Measurements from ENCODE around the gene RBMX.
"Not testable (repeated sequence)": the region's sequence is repeated elsewhere in the genome, so short reads cannot be mapped to it uniquely, and the experiment has no call there.

The RBMX gene

DNA sequence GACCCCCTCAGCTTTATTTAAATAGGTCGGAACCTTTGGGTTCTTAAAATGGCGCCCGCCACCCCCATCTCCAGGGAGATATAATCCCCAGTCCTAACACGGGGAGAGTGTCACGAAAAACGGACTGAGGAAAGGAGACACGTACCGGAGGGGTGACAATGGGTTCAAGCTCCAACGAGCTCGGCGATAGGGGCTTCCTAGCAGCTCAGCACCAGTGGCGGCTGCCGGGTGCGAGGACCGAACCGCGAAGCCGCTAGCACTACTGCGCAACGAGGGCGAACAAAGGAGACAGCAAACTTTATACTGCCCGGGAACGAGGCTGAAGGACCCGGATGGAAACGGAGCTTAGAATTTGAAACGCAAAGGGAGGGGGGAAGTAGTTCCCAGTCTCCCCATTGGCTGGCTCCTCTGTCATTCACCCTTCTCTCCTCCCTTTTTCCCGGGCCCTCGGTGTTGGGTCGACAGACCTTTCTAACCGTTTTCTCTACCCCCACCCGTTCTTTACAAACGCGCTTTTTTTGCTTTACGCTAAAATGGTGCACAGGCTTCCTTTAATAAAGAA, at the start of gene RBMX:
TSS of gene RBMX (minus strand) at position 274 of the 562 bp plus-strand sequence. CDS start 1,298 bp downstream, outside the sequence.
- DNase-seq (ENCODE audit: low read depth, low spot score): peak; percentile 78
- no peak within 1 kb of the TSS for H3K27ac ChIP-seq (ENCODE audit: low read length)
- no CpG with 5 or more reads among the region's 34 CpGs for WGBS (ENCODE audit: insufficient coverage, insufficient read length)
- peaks cover 8% of the 10 kb centered on the region; the same call in 1 of the 2 replicates for H3K36me3 ChIP-seq (ENCODE audit: control insufficient read depth, insufficient read depth, low read length)
- H3K27me3 ChIP-seq (ENCODE audit: control insufficient read depth, insufficient read depth, low read length): no peaks in the 10 kb centered on the region
- H3K4me3 ChIP-seq (ENCODE audit: low read length): peak within 1 kb of the TSS; percentile 99
- no peaks in the 10 kb centered on the region for H3K9me3 ChIP-seq (ENCODE audit: control insufficient read depth, insufficient read depth, low read length)
- no peaks in the 10 kb centered on the region; the same call in 1 of the 2 replicates for H3K4me1 ChIP-seq (ENCODE audit: control insufficient read depth, insufficient read depth, low read length)

DNA sequence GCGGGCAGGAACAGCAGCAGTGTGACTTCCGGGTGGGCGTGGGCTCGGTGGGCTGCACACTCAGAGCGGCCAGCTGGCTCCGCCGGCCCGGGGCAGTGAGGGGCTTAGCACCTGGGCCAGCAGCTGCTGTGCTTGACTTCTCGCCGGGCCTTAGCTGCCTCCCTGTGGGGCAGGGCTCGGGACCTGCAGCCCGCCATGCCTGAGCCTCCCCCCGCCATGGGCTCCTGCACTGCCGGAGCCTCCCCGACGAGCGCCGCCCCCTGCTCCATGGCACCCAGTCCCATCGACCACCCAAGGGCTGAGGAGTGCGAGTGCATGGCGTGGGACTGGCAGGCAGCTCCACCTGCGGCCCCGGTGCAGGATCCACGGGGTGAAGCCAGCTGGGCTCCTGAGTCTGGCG, 40.9 kb upstream of the RBMX start:
- H3K9me3 ChIP-seq (ENCODE audit: control insufficient read depth, insufficient read depth, low read length); H3K36me3 ChIP-seq (ENCODE audit: control insufficient read depth, insufficient read depth, low read length); H3K27me3 ChIP-seq (ENCODE audit: control insufficient read depth, insufficient read depth, low read length); H3K27ac ChIP-seq (ENCODE audit: low read length); H3K4me1 ChIP-seq (ENCODE audit: control insufficient read depth, insufficient read depth, low read length); DNase-seq (ENCODE audit: low read depth, low spot score); H3K4me3 ChIP-seq (ENCODE audit: low read length): not testable (repeated sequence)
- WGBS (ENCODE audit: insufficient coverage, insufficient read length): no CpG with 5 or more reads among the region's 25 CpGs

DNA sequence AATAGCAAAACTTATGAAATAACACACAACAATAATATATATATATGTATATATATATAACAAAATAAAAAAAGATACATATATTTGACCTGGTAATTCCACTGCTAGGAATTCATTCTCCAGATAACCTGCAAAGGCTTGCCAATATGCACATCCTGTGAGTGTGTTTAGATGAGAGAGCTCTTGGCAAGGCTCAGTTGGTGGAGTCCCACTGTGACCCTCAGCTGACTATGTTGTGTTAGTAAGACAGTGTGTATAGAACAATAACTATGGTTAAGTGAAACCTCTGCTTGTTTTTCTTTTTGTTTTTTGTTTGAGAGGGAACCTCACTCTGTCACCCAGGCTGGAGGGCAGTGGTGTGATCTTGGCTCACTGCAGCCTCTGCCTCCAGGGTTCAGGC, 39.5 kb upstream of the RBMX start:
- Histone ChIP-seq H3K4me3 (ENCODE audit: low read length) (no peak overlapping the region), H3K27me3 (ENCODE audit: control insufficient read depth, insufficient read depth, low read length) (no peaks in the 10 kb centered on the region), H3K36me3 (ENCODE audit: control insufficient read depth, insufficient read depth, low read length) (no peaks in the 10 kb centered on the region), H3K9me3 (ENCODE audit: control insufficient read depth, insufficient read depth, low read length) (no peaks in the 10 kb centered on the region), H3K27ac (ENCODE audit: low read length) (no peak overlapping the region), H3K4me1 (ENCODE audit: control insufficient read depth, insufficient read depth, low read length) (no peaks in the 10 kb centered on the region)
- no peak for DNase-seq (ENCODE audit: low read depth, low spot score)

DNA sequence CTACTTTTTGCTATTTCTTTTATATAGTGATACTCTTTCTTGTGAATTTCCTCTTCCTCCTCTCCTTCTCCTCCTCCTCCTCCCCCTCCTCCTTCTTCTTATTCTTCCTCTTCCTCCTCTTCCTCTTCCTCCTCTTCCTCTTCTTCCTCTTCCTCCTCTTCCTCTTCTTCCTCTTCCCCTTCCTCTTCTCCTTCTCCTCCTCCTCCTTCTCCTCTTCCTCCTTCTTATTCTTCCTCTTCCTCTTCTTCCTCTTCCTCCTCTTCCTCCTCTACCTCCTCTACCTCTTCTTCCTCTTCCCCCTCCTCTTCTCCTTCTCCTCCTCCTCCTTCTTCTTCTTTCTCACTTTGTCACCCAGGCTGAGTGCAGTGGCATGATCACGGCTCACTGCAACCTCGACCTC, 36.3 kb upstream of the RBMX start:
- H3K4me1 ChIP-seq (ENCODE audit: control insufficient read depth, insufficient read depth, low read length): no peaks in the 10 kb centered on the region
- WGBS (ENCODE audit: insufficient coverage, insufficient read length): no CpG with 5 or more reads among the region's 2 CpGs
- H3K27me3 ChIP-seq (ENCODE audit: control insufficient read depth, insufficient read depth, low read length): no peaks in the 10 kb centered on the region
- H3K4me3 ChIP-seq (ENCODE audit: low read length): no peak overlapping the region
- no peaks in the 10 kb centered on the region for H3K36me3 ChIP-seq (ENCODE audit: control insufficient read depth, insufficient read depth, low read length)
- DNase-seq (ENCODE audit: low read depth, low spot score): no peak
- no peaks in the 10 kb centered on the region for H3K9me3 ChIP-seq (ENCODE audit: control insufficient read depth, insufficient read depth, low read length)
- no peak overlapping the region for H3K27ac ChIP-seq (ENCODE audit: low read length)

DNA sequence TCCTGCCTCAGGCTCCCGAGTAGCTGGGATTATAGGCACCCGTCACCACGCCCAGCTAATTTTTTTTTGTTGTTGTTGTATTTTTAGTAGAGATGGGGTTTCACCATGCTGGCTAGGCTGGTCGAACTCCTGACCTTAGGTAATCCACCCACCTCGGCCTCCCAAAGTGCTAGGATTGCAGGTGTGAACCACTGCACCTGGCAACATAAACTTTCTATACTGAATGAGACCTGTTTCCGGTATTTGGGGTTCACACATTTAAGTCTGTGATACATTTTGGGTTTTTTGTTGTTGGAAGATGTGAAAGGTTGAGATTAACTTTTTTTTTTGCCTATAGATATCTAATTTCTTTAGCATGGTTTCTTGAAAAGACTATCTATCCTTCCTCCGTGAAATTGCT, 31.1 kb upstream of the RBMX start:
- not testable (repeated sequence) for H3K4me3 ChIP-seq (ENCODE audit: low read length); H3K9me3 ChIP-seq (ENCODE audit: control insufficient read depth, insufficient read depth, low read length); DNase-seq (ENCODE audit: low read depth, low spot score); H3K27ac ChIP-seq (ENCODE audit: low read length); H3K36me3 ChIP-seq (ENCODE audit: control insufficient read depth, insufficient read depth, low read length); H3K4me1 ChIP-seq (ENCODE audit: control insufficient read depth, insufficient read depth, low read length); H3K27me3 ChIP-seq (ENCODE audit: control insufficient read depth, insufficient read depth, low read length)
- WGBS (ENCODE audit: insufficient coverage, insufficient read length): no CpG with 5 or more reads among the region's 7 CpGs

DNA sequence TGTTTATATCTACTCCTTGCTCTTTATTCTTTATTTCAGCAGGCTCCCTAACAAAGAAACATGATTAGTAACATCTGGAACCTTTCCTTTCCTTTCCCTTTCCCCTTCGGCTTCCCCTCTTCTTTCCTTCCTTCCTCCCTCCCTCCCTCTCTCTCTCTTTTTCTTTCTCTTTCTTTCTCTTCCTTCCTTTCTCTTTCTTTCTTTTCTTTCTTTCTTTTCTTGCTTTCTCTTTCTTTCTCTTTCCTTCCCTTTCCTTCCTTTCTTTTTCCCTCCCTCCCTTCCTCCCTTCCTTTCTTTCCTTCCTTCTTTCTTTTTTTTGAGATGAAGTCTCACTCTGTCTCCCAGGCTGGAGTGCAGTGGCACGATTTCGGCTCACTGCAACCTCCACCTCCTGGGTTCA, 30.7 kb upstream of the RBMX start:
- no peak overlapping the region for H3K27ac ChIP-seq (ENCODE audit: low read length)

DNA sequence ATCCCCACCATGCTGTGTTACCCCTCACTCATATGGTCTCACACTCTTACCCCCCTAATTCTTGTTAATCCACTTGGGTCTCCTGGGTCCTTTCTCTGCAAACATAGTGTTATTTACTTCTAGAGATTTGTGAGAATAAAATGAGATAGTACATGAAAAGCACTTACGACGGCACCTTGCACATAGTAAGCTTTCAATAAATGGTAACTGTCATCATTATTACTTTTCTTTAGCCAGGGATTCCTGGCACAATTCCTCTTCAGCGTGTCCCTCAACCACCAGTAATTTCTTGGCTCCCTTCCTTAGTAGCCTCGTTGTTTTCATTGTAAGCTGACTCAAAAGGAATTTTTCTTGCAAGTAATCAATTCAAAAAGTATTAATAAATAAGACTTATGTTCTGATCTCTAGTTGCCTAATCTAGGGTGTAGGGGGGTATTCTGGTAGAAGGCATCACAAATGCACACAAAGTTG, 30.1 kb upstream of the RBMX start:
- Histone ChIP-seq H3K27me3 (ENCODE audit: control insufficient read depth, insufficient read depth, low read length) (no peaks in the 10 kb centered on the region), H3K4me3 (ENCODE audit: low read length) (peak overlapping the region; percentile 16; the same call in 1 of the 2 replicates), H3K9me3 (ENCODE audit: control insufficient read depth, insufficient read depth, low read length) (no peaks in the 10 kb centered on the region), H3K27ac (ENCODE audit: low read length) (no peak overlapping the region), H3K4me1 (ENCODE audit: control insufficient read depth, insufficient read depth, low read length) (no peaks in the 10 kb centered on the region), H3K36me3 (ENCODE audit: control insufficient read depth, insufficient read depth, low read length) (no peaks in the 10 kb centered on the region)
- DNase-seq (ENCODE audit: low read depth, low spot score): no peak
- no CpG with 5 or more reads among the region's 4 CpGs for WGBS (ENCODE audit: insufficient coverage, insufficient read length)

More for the DNA sequence above, 30.7 kb upstream of the RBMX start:
- DNase-seq (ENCODE audit: low read depth, low spot score): no peak
- Histone ChIP-seq H3K27me3 (ENCODE audit: control insufficient read depth, insufficient read depth, low read length) (no peaks in the 10 kb centered on the region), H3K9me3 (ENCODE audit: control insufficient read depth, insufficient read depth, low read length) (no peaks in the 10 kb centered on the region), H3K4me1 (ENCODE audit: control insufficient read depth, insufficient read depth, low read length) (no peaks in the 10 kb centered on the region), H3K4me3 (ENCODE audit: low read length) (no peak overlapping the region), H3K36me3 (ENCODE audit: control insufficient read depth, insufficient read depth, low read length) (no peaks in the 10 kb centered on the region)
- no CpG with 5 or more reads among the region's 3 CpGs for whole genome bisulfite sequencing (ENCODE audit: insufficient coverage, insufficient read length)

DNA sequence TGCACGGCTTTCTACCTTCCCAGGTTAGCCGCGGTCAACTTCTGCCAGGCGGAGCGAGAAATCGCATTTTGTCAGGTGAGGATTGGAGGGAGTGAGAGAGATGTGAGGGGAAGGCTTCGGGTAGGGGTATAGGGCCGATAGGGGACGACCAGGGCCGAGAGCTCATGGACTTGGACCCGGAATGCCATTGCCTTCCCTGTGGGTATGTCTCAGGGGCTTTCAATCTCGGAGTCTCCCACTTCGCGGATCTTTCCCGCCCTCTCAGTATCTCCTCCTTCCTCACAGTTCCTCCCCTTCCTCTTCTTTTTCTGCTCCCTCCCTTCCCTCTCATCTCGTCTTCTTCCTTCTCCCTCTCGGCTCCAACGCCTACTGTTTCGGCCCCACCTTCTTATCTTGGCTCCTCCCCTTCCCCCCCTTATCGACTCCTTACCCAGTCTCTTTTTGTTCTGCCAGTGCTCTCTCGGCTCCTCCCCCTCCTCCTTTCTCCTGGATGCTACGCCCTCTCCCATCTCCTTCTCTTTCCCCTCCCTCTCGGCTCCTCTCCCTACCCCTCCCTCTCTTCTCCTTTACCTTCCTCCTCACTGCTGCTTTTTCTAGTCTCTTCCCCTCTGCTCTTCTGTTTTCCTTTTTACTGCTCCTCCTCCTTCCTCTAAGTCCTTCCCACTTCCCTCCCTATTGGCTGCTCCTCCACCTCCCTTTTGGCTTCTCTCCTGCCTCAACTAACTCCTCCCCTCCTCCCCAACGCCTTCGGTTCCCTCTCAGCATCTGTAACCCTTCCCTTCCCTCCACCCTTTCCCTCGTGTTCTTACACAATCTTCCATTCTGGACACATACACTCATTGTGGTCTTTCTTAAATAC, 29.4 kb upstream of the RBMX start:
- no peaks in the 10 kb centered on the region for H3K27me3 ChIP-seq (ENCODE audit: control insufficient read depth, insufficient read depth, low read length)
- H3K9me3 ChIP-seq (ENCODE audit: control insufficient read depth, insufficient read depth, low read length): no peaks in the 10 kb centered on the region
- DNase-seq (ENCODE audit: low read depth, low spot score): peak; percentile 67
- H3K4me3 ChIP-seq (ENCODE audit: low read length): peak overlapping the region; percentile 90
- H3K27ac ChIP-seq (ENCODE audit: low read length): no peak overlapping the region
- H3K4me1 ChIP-seq (ENCODE audit: control insufficient read depth, insufficient read depth, low read length): no peaks in the 10 kb centered on the region
- no peaks in the 10 kb centered on the region for H3K36me3 ChIP-seq (ENCODE audit: control insufficient read depth, insufficient read depth, low read length)
- WGBS (ENCODE audit: insufficient coverage, insufficient read length): no CpG with 5 or more reads among the region's 26 CpGs

DNA sequence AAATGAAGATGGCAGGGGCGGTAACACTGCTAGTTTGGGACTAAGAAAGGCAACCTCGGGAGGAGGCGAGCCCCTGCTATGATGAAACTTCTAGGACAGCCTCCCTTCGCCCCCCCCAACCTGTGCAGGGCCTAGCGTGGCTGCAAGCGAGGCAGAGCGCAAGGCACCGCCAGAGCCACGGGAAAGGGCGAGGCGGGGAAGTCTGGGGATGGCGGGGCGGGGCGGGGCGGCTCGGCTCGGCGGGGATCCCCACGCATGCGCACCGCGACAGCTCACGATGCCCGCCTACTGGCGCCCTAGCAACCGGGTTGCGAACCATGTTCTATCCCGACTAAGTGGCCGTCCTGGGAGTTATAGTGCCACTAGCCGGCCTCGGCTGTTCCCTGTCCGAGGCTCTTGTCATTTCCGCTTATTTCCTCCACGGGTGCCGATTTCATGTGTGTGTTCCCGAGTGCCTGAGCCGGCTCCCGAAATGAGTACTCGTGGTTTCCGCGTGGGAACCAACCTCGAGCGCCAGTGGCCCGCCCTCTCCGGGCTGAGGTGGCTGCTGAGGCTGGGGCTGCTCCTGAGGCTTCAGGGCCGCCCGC, 28.7 kb upstream of the RBMX start:
- no peak for DNase-seq (ENCODE audit: low read depth, low spot score)
- no CpG with 5 or more reads among the region's 47 CpGs for WGBS (ENCODE audit: insufficient coverage, insufficient read length)
- Histone ChIP-seq H3K27ac (ENCODE audit: low read length) (no peak overlapping the region), H3K36me3 (ENCODE audit: control insufficient read depth, insufficient read depth, low read length) (no peaks in the 10 kb centered on the region), H3K27me3 (ENCODE audit: control insufficient read depth, insufficient read depth, low read length) (no peaks in the 10 kb centered on the region), H3K9me3 (ENCODE audit: control insufficient read depth, insufficient read depth, low read length) (no peaks in the 10 kb centered on the region), H3K4me1 (ENCODE audit: control insufficient read depth, insufficient read depth, low read length) (no peaks in the 10 kb centered on the region), H3K4me3 (ENCODE audit: low read length) (peak overlapping the region; percentile 90)

DNA sequence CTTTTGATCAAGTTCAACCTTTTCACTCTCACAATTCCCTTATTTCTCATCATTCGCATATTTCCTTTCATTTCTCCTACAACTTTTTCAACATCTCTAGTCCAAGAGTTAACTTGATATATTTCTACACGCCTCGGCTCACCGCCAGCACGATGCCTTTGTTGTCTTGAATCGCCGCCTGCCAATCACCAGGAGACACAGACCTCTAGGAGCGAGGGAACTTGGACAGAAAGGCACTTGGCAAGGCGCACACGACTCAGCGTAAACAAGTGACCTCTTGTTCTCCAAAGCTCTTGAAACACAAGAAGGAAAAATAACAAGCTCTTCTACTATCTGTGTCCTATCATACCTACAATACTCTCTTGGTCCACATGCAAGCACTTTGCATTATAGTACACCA, 27.1 kb upstream of the RBMX start:
- no peak for DNase-seq (ENCODE audit: low read depth, low spot score)
- Histone ChIP-seq H3K27me3 (ENCODE audit: control insufficient read depth, insufficient read depth, low read length) (no peaks in the 10 kb centered on the region), H3K36me3 (ENCODE audit: control insufficient read depth, insufficient read depth, low read length) (no peaks in the 10 kb centered on the region), H3K9me3 (ENCODE audit: control insufficient read depth, insufficient read depth, low read length) (no peaks in the 10 kb centered on the region), H3K27ac (ENCODE audit: low read length) (no peak overlapping the region), H3K4me3 (ENCODE audit: low read length) (no peak overlapping the region), H3K4me1 (ENCODE audit: control insufficient read depth, insufficient read depth, low read length) (no peaks in the 10 kb centered on the region)
- WGBS (ENCODE audit: insufficient coverage, insufficient read length): 100% methylated on average over 3 of the region's 11 CpGs
